Measurements from ENCODE around the gene RABEP2.
"Not testable (repeated sequence)": the region's sequence is repeated elsewhere in the genome, so short reads cannot be mapped to it uniquely, and the experiment has no call there.

- TF ChIP-seq CTCF (conservative IDR thresholded peaks at IDR 0.05 in 1 of 2, IDR thresholded peaks at IDR 0.05 in 1 of 2; ENCODE audit: extremely low read depth in 1 of 2, insufficient read depth in 1 of 2, low read depth in 1 of 2, low read length in 2 of 2); EZH2 (IDR thresholded peaks at IDR 0.05; ENCODE audit: borderline replicate concordance, low read length): not testable (repeated sequence)
Observed at GRCh38 chr16:28969696-28970095, 44.7 kb upstream of the RABEP2 start.
